ENCODE measurements around the gene THNSL1. TPM values are rescaled to one million over a fixed set of nuclear protein-coding genes. Genes with fewer than 3 reads are reported as not detected.

The THNSL1 gene
- total and polyA plus RNA-seq, 9 of the 15 experiments (the other 6 are each of a cell fraction or from before 2014, with no cell fraction given): 4.5 to 8.6 (median 6.3) TPM

GRCh38 chr10:25072786-25073185 lies 56.4 kb downstream of the THNSL1 start (continued):
- no peak for TF ChIP-seq SMARCC2 (IDR thresholded peaks at IDR 0.05; ENCODE audit: low read depth)
- no peak for TF ChIP-seq SPI1 (IDR thresholded peaks at IDR 0.05; ENCODE audit: borderline replicate concordance, low read depth, low read length)
- TF ChIP-seq ZNF165 (CRISPR knock-in tag; IDR thresholded peaks at IDR 0.05; ENCODE audit: borderline replicate concordance): no peak
- TF ChIP-seq ZNF143 (CRISPR knock-in tag; IDR thresholded peaks at IDR 0.05): no peak
- no peak for TF ChIP-seq NFIX (CRISPR knock-in tag; IDR thresholded peaks at IDR 0.05; ENCODE audit: low read depth)
- no peak for TF ChIP-seq HDGF (IDR thresholded peaks at IDR 0.05)
- no peak for TF ChIP-seq POLR2B (IDR thresholded peaks at IDR 0.05; ENCODE audit: low read depth, partially characterized antibody)

DNA sequence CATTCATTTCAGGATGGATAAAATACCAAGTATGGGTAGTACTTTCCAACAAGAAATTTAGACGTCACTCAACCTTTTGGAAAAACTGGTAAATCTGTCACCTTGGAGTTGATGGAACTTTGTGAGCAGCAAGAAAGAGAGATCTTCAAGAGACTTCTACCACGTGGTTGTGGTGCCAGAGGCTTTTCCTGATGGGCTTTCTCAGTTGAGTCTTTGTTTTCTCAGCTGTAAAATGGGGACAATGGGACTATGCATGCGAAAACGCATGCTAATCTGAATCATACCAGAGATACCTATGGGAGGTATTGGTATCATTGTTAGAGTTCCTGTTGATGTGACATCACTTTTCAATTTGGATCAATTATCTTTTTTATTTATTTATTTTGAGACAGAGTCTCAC lies 59.4 kb downstream of the THNSL1 start:
- no peak for FAIRE-seq
- Histone ChIP-seq H3K27ac (ENCODE audit: extremely low read depth, low read depth, low read length) (no peak overlapping the region), H3K9me1 (ENCODE audit: control insufficient read depth, insufficient read depth, low read length) (no peaks in the 10 kb centered on the region), H3K4me2 (ENCODE audit: insufficient read depth, low read length) (no peak overlapping the region), H3K4me1 (replicated peaks in 1 of 2; ENCODE audit: control insufficient read depth in 2 of 2, insufficient read depth in 2 of 2, low read length in 2 of 2) (peaks cover 0 to 14% of the 10 kb centered on the region in 2 experiments; a peak in 2 of 5 replicates), H2AFZ (ENCODE audit: low read depth, low read length) (no peak overlapping the region), H3K79me2 (ENCODE audit: control insufficient read depth, insufficient read depth, low read length) (no peaks in the 10 kb centered on the region), H3K9ac (ENCODE audit: insufficient read depth in 1 of 2, low read depth in 2 of 2, low read length in 2 of 2) (no peak overlapping the region), H3K4me3 (no peak overlapping the region), H3K27me3 (ENCODE audit: control insufficient read depth in 2 of 2, insufficient read depth in 2 of 2, low read length in 2 of 2) (no peaks in the 10 kb centered on the region), H3K9me3 (replicated peaks; ENCODE audit: control insufficient read depth, insufficient read depth, low read depth, low read length) (no peaks in the 10 kb centered on the region), H3K36me3 (ENCODE audit: control insufficient read depth, insufficient read depth, low read length) (no peaks in the 10 kb centered on the region), H4K20me1 (replicated peaks; ENCODE audit: control insufficient read depth, insufficient read depth, low read length) (no peaks in the 10 kb centered on the region)
- in situ Hi-C loops (cut with MboI): no loop called here
- no peak for DNase-seq (ENCODE audit: extremely low read depth in 1 of 4, low spot score in 3 of 4)
- POLR2A ChIA-PET: interaction anchor here (0.8 kb wide), 1 partner anchor 13 kb away, joined by 3 read pairs; no protein-coding TSS in a partner anchor
- CTCF ChIA-PET (ENCODE audit: low intra/inter-chr PET ratio): no interaction called here
- no TSS peak for BruUV-seq (replicated peaks)
- WGBS (ENCODE audit: insufficient coverage, low coverage, missing lambda C conversion rate): 75% methylated on average over 4 of the region's 4 CpGs
- ATAC-seq: no peak
- intact Hi-C loops (cut with micrococcal nuclease): loop anchor here (1.0 kb wide), 2 partner anchors 28 to 433 kb away; no protein-coding TSS in a partner anchor
- peak in 1 of 2 experiments; percentile 21; a peak in 1 of 4 replicates for TF ChIP-seq KDM1A (IDR thresholded peaks at IDR 0.05)
- no peak for TF ChIP-seq ZNF407 (IDR thresholded peaks at IDR 0.05; ENCODE audit: low read depth)
- TF ChIP-seq RBM25 (IDR thresholded peaks at IDR 0.05; ENCODE audit: low read depth, low read length, severe bottlenecking): peak; percentile 60
- TF ChIP-seq GATAD2A (IDR thresholded peaks at IDR 0.05): no peak
- peak; percentile 68 for TF ChIP-seq BCOR (IDR thresholded peaks at IDR 0.05)
- TF ChIP-seq LEF1 (IDR thresholded peaks at IDR 0.05): no peak
